GM21526 (cell line): Measurements from ENCODE around the gene THSD7B.
"Not testable (repeated sequence)": the region's sequence is repeated elsewhere in the genome, so short reads cannot be mapped to it uniquely, and the experiment has no call there.

Source experiments
- ATAC-seq: cut with Tn5 transposase; IDR thresholded peaks from one replicate; pipeline ENCODE4 v1.9.1; 2021; ENCODE audit warnings: moderate library complexity; ENCODE audit not compliant: unreplicated experiment, low FRiP score

THSD7B gene

GRCh38 chr2:137607722-137608318, 842.5 kb downstream of the THSD7B start:
- ATAC-seq = no peak

DNA sequence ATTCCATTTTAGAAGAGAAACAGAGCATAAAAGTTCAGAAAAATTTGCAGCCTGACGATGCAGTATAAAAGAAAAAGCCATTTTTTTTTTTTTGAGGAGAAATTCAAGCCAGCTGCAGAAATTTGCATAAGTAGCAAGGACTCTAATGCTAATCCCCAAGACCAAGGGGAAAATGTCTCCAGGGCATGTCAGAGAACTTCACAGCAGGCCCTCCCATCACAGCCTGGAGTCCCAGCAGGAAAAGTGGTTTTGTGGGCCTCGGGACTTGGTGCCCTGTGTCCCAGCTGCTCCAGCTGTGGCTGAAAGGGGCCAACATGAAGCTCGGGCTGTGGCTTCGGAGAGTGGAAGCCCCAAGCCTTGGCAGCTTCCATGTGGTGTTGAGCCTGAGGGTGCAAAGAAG, 873.6 kb downstream of the THSD7B start:
- ATAC-seq = no peak

- no peak for ATAC-seq
Measured at GRCh38 chr2:137644731-137645130, 879.4 kb downstream of the THSD7B start.

DNA sequence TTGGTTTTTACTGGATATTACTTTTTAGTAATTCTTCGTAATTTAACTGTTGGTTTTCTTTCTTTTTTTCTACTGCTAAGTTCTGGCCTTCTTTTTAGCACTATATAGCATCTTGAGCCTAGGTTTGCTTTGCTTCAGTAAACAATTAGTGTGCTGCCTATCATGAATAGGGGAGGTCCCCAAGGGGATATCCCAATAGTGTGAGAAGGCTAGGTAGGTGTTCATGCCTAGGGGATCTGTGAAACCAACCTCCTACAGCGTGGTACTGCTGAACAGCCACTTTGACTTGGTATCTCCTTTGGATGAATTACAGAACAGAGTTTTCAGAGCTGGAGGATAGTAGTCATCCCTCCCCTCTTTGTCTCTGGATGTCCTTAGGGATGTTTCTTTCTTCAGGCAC, 888.7 kb downstream of the THSD7B start:
- ATAC-seq = no peak

DNA sequence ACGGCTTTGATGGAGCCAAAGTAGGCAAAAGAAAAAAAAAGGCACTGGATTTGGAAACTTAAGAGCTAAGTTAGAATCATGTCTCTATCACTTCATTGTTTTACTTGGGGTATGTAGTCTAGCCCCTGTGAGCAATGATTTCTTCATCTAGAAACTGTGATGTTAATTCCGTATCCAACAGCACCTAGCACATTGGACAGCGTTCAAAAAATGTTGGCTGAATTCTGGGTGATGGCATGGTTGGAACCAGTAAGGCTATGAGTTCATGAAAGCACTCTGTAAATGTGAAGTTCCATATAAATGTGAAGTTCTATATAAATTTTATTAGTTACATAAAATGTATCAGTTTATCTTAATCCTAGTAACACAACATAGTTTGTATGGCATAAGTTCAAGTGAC, 890.5 kb downstream of the THSD7B start:
- ATAC-seq = no peak

DNA sequence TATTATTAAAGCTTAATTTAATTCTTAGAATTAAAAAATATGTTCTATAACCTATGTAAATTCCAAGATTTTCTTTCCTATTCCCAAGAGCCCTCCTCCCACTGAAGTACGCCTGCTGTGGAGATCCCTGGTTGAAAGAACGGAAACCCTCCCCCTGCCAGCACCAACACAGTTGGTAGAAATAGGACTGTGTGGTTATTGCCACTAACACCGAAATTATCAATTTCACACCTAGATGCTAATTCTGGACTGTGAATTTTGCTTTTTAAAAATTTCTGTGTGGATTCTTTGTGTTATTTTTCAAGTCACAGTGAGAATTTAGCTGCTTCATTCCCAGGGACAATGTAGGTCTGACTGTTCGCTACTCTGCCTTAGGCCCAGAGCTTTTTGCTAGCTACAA, 893.1 kb downstream of the THSD7B start:
- ATAC-seq = no peak

GRCh38 chr2:137659616-137660015, 894.3 kb downstream of the THSD7B start:
- ATAC-seq = no peak

DNA sequence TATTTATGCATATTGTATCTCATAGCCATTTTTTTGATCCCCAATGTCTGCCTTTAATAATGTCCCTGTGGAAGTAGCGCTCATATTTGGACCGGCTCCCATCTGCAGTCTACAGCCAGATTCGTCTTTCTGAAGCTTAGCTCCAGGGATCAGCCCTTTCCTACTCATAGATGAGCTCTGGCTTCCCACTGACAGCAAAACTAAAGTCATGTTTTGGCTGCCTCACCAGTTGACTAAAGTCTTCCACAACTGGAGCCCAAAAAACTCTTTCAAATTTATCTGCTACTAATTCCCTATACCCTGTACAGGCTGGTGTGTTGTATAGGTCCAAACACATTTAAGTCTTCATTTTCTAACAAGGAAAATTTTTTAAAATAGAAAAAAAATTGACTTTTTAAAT, 904.8 kb downstream of the THSD7B start:
- no peak for ATAC-seq

DNA sequence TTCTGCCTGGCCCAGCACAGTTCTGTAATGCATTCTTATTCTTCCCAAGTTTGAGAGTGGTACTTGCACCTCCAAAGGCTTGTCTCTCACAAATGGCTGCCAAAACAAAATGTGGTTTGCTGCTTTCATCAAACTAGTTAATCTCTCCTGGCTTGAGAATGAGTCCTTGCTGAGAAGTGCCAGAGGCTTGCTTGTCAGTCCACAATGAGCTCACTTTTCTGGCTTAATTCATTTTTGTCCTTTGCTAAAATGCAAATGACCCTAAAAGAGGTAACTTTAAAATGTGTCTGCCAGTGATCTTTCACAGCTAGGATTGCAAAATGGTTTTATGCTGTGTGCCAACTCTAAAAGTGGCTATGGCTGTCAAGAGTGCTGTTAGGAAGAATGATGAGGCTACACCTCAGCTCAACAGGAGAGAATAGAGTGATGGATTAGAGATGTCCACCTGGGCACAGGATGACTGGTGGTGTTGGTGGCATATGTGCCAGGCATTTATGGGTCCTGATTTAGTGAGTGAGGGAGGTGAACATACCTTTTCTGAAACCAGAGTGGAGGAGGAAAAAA, 907.7 kb downstream of the THSD7B start:
- no peak for ATAC-seq

GRCh38 chr2:137674991-137675390, 909.6 kb downstream of the THSD7B start:
- no peak for ATAC-seq

- no peak for ATAC-seq
Measured at GRCh38 chr2:137675584-137676327, 910.4 kb downstream of the THSD7B start.

DNA sequence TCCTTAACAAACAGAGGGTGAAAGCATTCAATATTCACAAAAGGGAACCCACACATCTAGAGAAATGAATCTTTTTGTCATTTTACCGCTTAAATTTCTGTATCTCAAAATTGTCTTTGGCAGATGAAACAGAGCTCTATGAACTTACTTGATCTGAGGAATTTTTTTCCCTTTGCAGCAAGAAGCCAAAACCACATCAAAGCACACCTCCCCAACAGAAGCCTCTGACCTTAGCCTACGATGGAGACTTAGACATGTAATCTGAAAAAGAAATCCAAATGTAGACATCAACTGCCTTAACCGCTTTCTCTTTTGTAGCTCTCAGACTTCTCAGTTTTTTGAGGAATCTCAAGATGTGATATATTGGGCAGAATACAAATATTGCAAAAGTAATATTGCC, 911.0 kb downstream of the THSD7B start:
- no peak for ATAC-seq

- no peak for ATAC-seq
Measured at GRCh38 chr2:137677466-137677865, 912.1 kb downstream of the THSD7B start.

GRCh38 chr2:137689549-137689948, 924.2 kb downstream of the THSD7B start:
- ATAC-seq = no peak

GRCh38 chr2:137693534-137693933, 928.2 kb downstream of the THSD7B start:
- no peak for ATAC-seq

DNA sequence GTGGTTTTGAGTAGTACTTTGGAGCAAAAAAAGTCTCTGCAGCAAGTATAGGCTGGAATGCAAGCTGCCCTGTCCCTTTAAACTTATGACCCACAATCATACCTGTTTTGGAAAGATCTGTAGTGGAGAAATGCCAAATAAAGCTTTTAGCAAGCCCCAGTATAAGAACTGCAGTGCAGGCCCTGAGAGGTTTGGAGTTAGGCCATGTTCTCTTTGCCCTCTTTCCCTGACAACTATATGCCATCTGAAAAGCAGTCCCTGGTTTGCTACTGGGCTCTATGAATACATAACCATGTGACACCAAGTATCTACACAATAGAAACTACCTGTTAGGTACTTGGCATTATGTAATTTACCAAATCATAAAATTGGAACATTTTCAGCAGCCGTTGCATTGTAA, 931.6 kb downstream of the THSD7B start:
- ATAC-seq = no peak

- not testable (repeated sequence) for ATAC-seq
Measured at GRCh38 chr2:137700250-137700649, 934.9 kb downstream of the THSD7B start.

DNA sequence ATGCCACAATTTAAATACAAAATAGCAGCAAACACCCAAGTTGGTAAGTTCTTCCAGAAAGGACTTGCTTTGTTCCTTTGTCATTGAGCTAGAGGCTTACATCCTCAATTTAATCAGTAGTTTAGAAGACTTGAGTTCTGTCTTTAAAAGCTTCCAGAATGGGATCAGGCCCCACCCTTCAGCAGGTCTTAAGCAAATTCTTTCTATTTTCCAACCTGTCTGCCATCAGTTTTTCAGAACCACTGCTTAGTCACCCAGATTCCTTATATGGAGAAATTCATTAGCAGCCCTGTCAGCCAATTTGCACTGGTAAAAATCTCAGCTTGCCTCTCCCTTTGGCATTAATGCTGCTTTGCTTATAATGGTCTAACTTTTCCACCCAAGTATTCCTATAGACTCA, 935.3 kb downstream of the THSD7B start:
- no peak for ATAC-seq

- ATAC-seq = no peak
Measured at GRCh38 chr2:137705296-137705695, 940.0 kb downstream of the THSD7B start.

DNA sequence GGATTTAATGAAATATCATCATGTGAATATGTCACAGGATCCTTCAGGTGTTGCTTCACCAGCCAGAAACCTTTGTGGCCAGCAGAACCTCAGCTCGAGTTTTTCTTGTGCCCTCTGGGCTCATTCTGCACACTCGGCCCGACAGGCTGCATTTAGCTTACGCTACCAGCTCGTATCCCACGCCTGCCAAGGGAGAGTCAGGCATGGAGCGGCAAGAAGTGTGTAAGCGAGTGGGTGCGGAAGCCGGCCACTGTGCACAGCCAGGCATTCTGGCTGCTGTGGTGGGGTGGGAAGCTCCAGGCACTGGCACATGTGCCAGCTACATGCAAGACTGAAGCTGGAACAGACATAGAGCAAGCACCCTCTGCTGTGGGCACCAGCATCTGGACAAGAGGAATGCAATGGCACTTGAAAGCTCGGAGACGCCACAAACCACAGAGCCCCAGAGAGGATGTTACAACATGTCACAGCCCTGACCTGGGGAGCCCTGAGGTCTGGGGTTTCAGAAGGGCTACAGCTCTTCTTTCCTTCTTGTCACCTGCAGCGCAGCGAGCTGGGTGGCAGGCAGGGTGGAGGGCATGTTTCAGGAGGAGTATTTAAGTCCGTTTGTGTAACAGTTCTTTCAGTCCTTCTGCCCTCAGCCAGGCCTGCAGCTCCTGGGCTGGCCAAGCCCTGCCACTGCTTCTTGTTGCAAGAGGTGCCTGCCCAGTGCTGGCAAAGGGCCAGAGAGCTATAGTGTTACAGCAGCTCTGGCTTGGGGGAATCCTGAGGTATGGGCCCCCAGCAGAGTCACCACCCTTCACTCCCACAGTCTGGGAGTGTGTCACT, 941.7 kb downstream of the THSD7B start:
- ATAC-seq = no peak

GRCh38 chr2:137708311-137708710, 943.0 kb downstream of the THSD7B start:
- ATAC-seq = no peak
